ENCODE data around the gene MYH14. TPM values are rescaled to one million over a fixed set of nuclear protein-coding genes. Genes with fewer than 3 reads are reported as not detected.
"Not testable (repeated sequence)": the region's sequence is repeated elsewhere in the genome, so short reads cannot be mapped to it uniquely, and the experiment has no call there.

The MYH14 gene
- total RNA-seq, 1 donor from 2014 or later, result 146 TPM

DNA sequence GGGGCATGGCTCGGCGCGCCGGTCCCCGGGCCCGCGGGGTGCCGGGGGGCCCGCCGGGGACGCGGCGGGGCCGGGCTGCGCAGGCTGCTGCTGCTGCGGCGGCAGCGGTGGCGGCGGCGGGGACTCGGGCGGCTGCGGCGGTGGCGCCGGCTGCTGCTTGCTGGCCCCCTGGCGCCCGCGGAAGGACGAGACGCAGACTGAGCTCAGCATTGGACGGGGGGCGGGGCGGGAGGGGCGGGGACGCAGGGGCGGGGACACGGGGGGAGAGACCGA, 125.4 kb downstream of the MYH14 start:
- ATAC-seq (no peak), DNase-seq (no peak)
- peaks cover 31% of the 10 kb centered on the region for H3K4me1 ChIP-seq
- H3K4me3 ChIP-seq, result peak overlapping the region; percentile 46
- peaks cover 10% of the 10 kb centered on the region for H3K27me3 ChIP-seq
- no peaks in the 10 kb centered on the region for H3K9me3 ChIP-seq
- TF ChIP-seq, protein P1, sequence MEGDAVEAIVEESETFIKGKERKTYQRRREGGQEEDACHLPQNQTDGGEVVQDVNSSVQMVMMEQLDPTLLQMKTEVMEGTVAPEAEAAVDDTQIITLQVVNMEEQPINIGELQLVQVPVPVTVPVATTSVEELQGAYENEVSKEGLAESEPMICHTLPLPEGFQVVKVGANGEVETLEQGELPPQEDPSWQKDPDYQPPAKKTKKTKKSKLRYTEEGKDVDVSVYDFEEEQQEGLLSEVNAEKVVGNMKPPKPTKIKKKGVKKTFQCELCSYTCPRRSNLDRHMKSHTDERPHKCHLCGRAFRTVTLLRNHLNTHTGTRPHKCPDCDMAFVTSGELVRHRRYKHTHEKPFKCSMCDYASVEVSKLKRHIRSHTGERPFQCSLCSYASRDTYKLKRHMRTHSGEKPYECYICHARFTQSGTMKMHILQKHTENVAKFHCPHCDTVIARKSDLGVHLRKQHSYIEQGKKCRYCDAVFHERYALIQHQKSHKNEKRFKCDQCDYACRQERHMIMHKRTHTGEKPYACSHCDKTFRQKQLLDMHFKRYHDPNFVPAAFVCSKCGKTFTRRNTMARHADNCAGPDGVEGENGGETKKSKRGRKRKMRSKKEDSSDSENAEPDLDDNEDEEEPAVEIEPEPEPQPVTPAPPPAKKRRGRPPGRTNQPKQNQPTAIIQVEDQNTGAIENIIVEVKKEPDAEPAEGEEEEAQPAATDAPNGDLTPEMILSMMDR (IDR thresholded peaks at IDR 0.05), result no peak
- intact Hi-C loops (cut with DNase I), result no loop called here
- H3K36me3 ChIP-seq, result no peaks in the 10 kb centered on the region
- H3K27ac ChIP-seq, result no peak overlapping the region

DNA sequence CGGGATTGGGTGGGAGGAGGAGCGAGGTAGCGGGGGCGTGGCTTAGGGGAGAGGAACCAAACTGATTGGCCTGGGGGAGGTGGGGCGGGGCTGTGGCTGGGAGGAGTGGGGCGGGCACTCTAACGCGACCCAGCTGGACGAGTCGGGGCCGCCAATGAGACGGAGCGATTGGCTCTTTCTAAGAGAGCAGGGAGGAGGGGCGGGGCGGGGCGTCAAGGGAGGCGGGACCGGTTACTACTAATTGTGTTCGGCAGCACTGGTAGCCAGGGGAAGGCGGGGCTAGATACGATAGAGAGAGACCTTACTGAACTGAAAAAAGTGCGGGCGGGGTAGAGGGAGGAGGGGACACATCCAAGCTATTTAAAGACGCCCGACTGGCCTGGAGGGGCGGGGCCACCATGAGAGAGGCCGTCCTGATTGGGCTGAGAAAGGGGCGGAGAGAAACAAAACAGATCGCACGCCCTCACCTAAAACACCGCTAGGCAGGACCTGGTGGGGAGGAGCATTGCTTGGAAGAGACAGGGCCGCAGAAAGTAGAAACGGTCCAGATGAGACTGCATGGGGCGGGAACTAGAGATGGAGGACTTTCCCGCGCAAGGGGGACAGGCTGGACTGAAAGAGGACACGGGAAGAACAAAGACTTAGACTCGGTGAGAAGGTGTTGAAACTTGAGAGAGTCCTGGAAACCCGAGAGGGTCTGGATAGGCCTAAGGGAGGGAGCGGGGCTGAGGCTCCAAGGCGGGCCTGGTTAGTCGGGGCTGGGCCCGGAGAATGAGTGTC, 125.9 kb downstream of the MYH14 start, which contains the start of gene KCNC3:
Gene KCNC3, minus strand, starts transcription at position 232 of the 780 bp plus-strand sequence. CDS start 295 bp downstream, outside the sequence.
- intact Hi-C loops (cut with DNase I), result no loop called here
- peak; percentile 84 for ATAC-seq
- H3K9me3 ChIP-seq, result no peaks in the 10 kb centered on the region
- TF ChIP-seq, protein P1 (IDR thresholded peaks at IDR 0.05), result no peak
- peak within 1 kb of the TSS; percentile 58 for H3K27ac ChIP-seq
- H3K27me3 ChIP-seq, result peaks cover 10% of the 10 kb centered on the region
- H3K4me3 ChIP-seq, result peak within 1 kb of the TSS; percentile 46
- peaks cover 31% of the 10 kb centered on the region for H3K4me1 ChIP-seq
- DNase-seq, result peak; percentile 100
- H3K36me3 ChIP-seq, result no peaks in the 10 kb centered on the region

DNA sequence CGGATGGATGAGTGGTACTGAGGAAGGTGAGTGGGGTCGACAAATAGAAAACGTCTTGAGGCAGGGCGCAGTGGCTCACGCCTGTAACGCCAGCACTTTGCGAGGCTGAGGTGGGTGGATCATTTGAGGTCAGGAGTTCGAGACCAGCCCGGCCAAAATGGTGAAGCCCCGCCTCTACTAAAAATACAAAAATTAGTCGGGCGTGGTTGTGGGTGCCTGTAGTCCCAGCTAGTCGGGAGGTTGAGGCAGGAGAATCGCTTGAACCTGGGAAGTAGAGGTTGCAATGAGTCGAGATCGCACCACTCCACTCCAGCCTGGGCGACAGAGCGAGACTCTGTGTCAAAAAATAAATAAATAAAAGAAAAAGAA, 126.5 kb downstream of the MYH14 start:
- DNase-seq; H3K27me3 ChIP-seq; H3K36me3 ChIP-seq; ATAC-seq; intact Hi-C loops (cut with DNase I); H3K9me3 ChIP-seq: not testable (repeated sequence)
- Histone ChIP-seq H3K4me1 (peaks cover 31% of the 10 kb centered on the region), H3K27ac (peak overlapping the region; percentile 58), H3K4me3 (peak overlapping the region; percentile 45)

DNA sequence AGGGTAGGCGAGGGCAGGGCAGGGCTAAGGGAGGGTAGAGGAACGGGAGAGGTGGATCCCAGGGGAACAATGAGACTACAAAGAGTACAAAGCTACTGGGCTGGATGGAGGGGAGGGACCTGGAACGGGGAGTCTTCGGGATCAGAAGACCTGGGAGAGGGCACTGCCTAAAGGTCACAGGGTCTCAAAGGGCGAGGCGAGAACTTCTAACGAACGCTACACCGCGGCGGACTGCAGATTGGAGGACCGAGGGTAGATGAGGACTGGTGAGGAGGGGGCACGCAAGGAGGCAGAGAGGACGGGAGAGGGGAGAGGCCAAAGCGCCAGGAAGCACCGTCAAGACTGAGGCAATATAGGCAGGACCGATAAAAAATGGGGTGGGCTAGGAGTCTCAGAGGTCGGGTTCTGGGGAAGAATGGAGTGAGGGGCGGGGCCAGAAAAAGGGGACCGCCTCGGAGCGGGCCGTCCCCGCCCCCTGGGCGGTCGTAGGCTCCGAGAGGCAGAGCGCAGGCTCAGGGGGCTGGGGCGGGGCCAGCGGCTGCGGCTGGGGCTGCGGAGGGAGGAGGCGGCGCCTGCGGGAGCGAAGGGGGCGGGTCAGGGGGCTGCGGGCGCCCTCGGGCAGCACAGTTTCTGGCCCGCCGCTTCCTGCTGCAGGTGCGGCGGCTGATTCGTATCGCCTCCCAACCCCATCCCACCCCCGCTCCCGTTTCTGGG, 127.1 kb downstream of the MYH14 start:
- Histone ChIP-seq H3K27me3 (peaks cover 10% of the 10 kb centered on the region), H3K4me1 (peaks cover 31% of the 10 kb centered on the region), H3K27ac (peak overlapping the region; percentile 58), H3K36me3 (no peaks in the 10 kb centered on the region), H3K9me3 (no peaks in the 10 kb centered on the region), H3K4me3 (peak overlapping the region; percentile 45)
- TF ChIP-seq, protein P1 (IDR thresholded peaks at IDR 0.05), result no peak
- DNase-seq, result peak; percentile 95
- peak; percentile 55 for ATAC-seq
- intact Hi-C loops (cut with DNase I), result no loop called here

DNA sequence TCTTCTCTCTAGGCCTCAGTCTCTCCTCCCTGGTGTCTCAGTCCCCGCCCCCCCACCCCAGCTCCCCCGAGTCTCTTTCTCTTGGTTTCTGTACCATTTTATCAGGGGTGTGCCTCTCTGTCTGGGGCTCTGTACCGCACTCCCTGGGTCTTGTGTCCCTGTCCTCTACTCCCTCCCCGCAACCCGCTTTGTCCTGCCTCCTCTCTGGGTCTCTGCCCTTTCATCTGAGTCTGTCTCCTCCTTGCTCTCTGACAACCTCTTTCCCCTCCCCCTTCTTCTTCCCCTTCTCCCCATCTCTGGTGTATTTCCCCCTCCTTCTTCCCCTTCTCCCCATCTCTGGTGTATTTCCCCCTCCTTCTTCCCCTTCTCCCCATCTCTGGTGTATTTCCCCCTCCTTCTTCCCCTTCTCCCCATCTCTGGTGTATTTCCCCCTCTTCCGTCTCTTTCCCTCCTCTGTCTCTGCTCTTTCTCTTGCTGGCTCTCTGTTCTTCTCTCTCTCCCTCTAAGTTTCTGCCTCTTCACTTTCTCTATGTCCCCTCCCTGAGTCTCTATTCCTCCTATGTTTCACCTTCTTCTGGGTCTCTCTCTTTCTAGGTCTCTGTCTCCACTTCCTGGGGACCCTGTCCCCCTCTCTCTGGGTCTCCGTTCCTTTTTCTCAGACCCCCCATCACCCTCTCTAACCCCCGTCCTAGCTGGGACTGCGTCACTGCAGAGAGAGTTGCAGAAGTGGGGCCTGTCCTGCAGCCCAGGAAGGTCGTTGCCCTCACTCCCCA, 128.0 kb downstream of the MYH14 start:
- intact Hi-C loops (cut with DNase I), result no loop called here
- peaks cover 10% of the 10 kb centered on the region for H3K27me3 ChIP-seq
- TF ChIP-seq, protein P1 (IDR thresholded peaks at IDR 0.05), result no peak
- DNase-seq (peak; percentile 50), ATAC-seq (no peak)
- no peaks in the 10 kb centered on the region for H3K36me3 ChIP-seq
- peaks cover 23% of the 10 kb centered on the region for H3K4me1 ChIP-seq
- no peaks in the 10 kb centered on the region for H3K9me3 ChIP-seq
- H3K4me3 ChIP-seq, result peak overlapping the region; percentile 45
- peak overlapping the region; percentile 83 for H3K27ac ChIP-seq

DNA sequence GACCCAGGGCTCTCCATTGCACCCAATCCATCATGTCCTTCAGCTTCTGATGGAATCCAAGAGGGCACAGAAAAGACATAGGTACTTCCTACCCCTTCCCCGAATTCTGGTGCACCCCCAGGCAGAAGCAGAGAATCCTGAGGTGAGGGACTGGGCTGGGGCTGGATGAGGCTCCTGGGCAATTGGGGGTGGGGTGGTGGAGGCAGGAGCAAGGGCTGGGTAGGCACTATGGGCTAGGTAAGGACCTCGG, 128.5 kb downstream of the MYH14 start:
- Histone ChIP-seq H3K27me3 (peaks cover 10% of the 10 kb centered on the region), H3K4me3 (peak overlapping the region; percentile 59), H3K4me1 (peaks cover 20% of the 10 kb centered on the region), H3K36me3 (no peaks in the 10 kb centered on the region), H3K9me3 (no peaks in the 10 kb centered on the region), H3K27ac (peak overlapping the region; percentile 83)
- intact Hi-C loops (cut with DNase I), result no loop called here
- ATAC-seq (no peak), DNase-seq (peak; percentile 62)
- TF ChIP-seq, protein P1 (IDR thresholded peaks at IDR 0.05), result no peak

All from upper lobe of right lung (tissue), 1 donor.